Fibroblast of villous mesenchyme (primary cell): ENCODE data around the gene PFKFB2. TPM values are rescaled to one million over a fixed set of nuclear protein-coding genes. Genes with fewer than 3 reads are reported as not detected.

Experiments used
- DNase-seq: peaks from one replicate; pipeline ENCODE4 v3.0.0-alpha.2; 2010; ENCODE audit warnings: low read depth
- H3K4me3 ChIP-seq: 2 replicates; pipeline ENCODE4 v1.5.1; 2011; ENCODE audit warnings: low read depth, mild to moderate bottlenecking, low read length
- CTCF ChIP-seq: IDR thresholded peaks from 2 replicates; pipeline ENCODE4 v1.5.1; 2012; ENCODE audit warnings: low read depth, mild to moderate bottlenecking, low read length; ENCODE audit not compliant: insufficient read depth
- total RNA-seq: library from RNA; depleted of rRNA; stranded (reverse); fragments of >200 nt; gene quantifications from 2 replicates; pipeline ENCODE4 v1.2.3, GENCODE V29; 2012

The PFKFB2 gene
- total RNA-seq, 1 donor, result 6.9 TPM

- no peak for TF ChIP-seq CTCF
- no peak for DNase-seq
- no peak overlapping the region for H3K4me3 ChIP-seq
Measured at GRCh38 chr1:207027921-207028320, 25.2 kb upstream of the PFKFB2 start.

DNA sequence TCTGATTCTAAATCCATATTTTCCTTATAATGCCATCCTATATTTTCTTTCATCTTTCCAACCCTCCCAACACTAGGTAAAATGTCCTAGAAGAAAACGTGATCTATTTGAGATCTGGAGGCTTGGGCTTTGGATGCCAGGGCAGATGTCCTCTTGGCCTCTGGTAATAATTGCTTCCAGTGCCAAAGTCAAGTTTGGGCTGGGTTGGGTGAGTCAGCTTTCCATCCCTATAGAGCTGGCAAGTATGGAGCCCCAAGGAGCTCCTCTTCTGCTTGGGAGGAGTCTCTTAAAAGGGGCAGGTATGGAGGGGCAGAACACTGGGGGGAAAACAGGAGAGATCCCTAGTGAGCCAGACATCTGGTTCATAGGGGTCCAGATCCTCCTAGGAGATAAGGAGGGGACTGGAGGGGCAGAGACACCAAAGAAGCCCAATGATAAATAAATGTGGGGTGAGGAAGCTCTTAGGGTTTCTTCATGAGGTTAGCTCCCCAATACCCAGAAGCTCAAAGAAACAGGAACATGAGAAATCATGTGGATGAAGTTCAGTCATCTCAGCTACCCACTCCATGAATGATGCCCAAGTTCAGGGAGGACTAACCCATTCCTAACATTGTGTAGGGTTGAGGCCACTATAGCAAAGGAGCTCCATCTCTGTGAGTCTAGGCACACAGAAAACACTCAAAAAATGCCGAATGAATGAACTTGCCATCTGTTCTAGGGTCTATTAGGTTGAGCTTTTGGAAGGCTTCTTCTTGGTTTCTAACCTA is 24.0 kb upstream of the PFKFB2 start:
- H3K4me3 ChIP-seq, result no peak overlapping the region
- no peak for TF ChIP-seq CTCF
- no peak for DNase-seq

DNA sequence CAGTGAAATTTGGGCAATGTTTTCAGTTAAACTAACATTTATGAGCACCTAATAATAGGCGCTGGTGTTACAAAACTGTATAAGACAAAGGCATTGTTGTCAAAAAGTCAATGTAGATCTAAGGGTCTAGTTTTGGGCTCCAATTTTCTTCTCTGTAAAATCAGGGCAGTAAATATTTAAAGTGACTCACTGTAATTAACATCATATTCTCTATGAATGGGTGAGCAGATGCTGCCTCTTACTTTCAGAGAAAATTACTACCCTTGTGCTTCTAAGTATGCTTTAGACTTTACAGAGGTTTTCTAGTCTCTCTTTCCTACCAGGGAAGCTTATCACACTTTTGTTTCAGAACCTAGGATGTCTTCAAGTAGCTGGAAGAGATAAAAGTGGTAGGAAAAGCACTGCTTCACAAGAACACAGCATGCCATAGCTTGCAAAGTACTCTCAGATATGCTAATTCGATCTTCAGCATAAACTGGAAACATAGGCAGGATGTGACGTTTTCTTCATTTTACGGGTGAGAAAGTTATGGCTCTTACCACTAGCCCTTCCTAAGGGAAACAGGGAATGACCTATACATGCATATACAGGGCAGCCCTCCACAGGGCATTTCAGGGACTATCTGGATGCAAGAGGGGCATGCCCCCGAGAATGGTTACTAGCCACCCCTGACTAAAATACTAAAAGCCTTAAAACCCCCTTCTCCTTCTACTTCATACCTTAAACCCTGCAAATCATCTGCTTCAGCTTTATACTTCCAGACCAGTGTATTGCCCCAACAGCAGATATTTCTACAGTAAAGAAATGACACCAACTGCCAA is 23.2 kb upstream of the PFKFB2 start:
- no peak for TF ChIP-seq CTCF
- peak; percentile 54 for DNase-seq
- H3K4me3 ChIP-seq, result no peak overlapping the region

DNA sequence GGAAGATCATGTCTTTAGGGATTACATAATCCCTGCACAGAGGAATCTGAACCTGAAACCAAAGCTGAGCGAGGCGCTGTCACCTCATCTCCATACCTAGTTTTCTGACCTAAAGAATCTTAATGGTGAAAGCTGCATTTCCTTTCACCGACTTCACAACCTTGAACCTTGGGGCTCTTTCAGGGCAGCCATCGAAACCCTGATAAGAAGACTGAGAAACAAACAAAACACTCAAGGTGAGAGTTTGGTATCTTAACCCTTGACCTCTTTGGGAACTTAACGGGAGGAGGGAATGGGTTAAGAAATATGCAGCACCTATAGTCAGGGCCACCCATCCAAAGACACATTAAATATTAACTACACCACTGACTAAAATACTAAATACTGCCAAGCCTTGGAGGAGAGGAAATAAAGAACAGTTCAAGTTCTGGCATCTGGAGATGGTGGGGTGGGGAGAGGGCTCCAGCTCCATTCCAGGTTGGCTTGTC is 22.5 kb upstream of the PFKFB2 start:
- no peak overlapping the region for H3K4me3 ChIP-seq
- DNase-seq, result no peak
- no peak for TF ChIP-seq CTCF

- DNase-seq, result no peak
- TF ChIP-seq CTCF, result no peak
- no peak overlapping the region for H3K4me3 ChIP-seq
Measured at GRCh38 chr1:207031016-207031415, 22.1 kb upstream of the PFKFB2 start.

DNA sequence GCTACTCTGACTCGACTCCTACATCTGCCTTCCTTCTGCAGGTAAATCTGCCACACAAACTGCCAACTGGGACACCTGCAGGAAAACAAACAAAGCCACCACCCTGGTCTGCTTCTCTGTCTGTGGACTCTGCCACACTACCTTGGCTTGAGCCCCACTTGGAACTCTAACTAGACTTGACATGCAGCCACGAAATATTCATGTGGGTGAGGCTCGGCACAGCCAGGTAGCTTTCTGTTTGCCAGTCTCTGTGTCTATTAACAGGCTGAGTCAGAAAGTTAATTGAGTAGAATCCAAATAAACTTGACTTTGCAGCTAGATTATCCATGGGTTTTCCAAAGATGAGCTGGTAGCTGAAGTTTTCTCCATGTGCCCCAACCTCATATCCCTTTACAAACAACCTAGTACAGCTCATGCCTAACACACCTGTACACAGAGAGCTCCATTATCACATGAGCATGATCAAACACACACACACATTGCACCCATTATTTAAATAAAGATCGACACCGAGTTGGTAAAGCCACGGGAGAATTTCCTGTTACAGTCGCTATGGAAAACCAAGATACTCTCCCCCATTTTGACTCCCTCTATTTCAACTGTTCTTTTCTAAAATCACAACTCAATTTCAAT is 21.3 kb upstream of the PFKFB2 start:
- TF ChIP-seq CTCF, result no peak
- H3K4me3 ChIP-seq, result no peak overlapping the region
- no peak for DNase-seq
